Suppressor macrophage treated with lipopolysaccharide for 4 hours (primary cell): ENCODE data around the gene TNC.
A peak's percentile ranks its signal among the peaks of the same experiment; 100 is the strongest.
"Not testable (repeated sequence)": the region's sequence is repeated elsewhere in the genome, so short reads cannot be mapped to it uniquely, and the experiment has no call there.

ENCODE experiments used
- DNase-seq: peaks from one replicate; pipeline ENCODE4 v3.0.0-alpha.2; 2020

TNC gene

GRCh38 chr9:115133649-115134048, 15.7 kb upstream of the TNC start:
- DNase-seq: no peak

- DNase-seq: no peak
Measured at GRCh38 chr9:115132648-115133047, 14.7 kb upstream of the TNC start.

DNA sequence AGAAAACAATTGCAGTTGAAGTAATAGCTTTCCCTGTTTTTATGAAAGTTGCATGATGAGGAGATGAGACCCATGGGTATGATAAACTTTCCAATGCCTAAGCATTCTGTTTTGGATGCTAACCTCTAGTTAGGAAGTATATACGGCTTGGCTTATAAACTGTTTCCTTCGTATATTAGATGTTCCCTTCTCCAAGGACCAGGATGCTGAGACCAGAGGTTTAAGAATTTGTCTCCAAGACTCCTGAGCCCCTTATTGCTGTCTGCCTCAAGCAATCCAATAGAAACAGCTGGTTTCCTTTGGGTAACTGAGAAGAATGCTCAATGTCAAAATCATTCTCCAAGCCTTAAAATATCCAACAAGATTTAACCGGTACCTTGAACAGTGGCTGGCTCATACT, 12.2 kb upstream of the TNC start:
- no peak for DNase-seq

- DNase-seq: not testable (repeated sequence)
Measured at GRCh38 chr9:115128726-115129125, 10.8 kb upstream of the TNC start.

- DNase-seq: peak; percentile 23
Measured at GRCh38 chr9:115127191-115127817, 9.3 kb upstream of the TNC start.

- DNase-seq: no peak
Measured at GRCh38 chr9:115126404-115126803, 8.4 kb upstream of the TNC start.

DNA sequence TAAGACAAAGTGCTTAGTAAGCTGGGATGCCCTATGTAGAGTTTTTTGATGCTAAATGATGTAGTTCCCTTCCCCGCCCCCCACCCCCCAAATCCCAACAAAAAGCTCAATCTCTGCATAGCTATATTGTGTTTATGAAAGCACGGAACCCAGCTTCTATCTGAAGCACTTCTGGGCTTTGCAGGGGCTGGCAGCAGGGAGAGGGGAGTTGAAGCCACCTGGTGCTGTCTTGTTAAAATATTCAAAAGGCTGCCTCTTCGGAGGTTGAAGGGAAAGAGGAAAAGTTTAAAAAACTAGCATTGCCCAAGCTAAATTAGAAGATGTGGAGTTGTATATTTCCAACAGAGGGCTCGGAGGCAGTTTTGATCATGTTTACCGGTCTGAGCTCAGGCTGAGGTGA, 5.0 kb upstream of the TNC start:
- DNase-seq: no peak

DNA sequence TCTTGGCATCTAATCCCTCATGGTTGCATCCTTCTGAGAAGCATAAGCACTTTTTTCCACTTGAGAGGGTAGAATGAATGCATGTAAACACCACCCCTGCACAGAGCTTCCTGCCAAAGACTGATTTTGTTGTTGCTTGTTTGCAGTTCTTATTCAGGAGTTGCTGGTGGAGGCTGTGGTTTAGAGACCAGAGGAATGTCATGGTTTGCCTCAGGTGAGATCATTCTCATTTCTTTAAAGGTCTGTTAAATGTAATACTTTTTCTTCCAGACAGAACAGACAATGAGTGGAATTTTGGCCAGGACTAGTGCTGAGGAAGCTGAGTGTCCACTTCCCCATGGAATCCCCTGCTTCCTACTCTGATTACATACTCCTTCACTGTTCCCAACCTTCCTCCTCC, 3.2 kb upstream of the TNC start:
- DNase-seq: no peak

DNA sequence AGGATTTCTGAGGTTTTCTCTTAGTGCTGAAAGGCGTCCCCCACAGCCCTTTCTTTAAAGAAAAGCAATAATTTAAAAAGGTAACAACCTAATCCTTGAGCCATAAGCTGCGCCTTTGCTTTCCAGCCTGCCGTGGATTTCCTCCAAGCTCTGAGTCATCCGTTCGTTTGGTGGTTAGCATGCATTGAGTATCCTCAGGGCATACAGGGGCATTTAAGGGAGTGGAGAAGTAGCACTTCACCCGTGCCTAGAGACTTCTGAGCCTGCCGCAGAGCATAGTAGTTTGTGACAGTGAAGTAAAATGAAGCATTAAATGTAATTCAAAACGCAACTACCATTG, 892 bp upstream of the TNC start:
- DNase-seq: peak; percentile 62

DNA sequence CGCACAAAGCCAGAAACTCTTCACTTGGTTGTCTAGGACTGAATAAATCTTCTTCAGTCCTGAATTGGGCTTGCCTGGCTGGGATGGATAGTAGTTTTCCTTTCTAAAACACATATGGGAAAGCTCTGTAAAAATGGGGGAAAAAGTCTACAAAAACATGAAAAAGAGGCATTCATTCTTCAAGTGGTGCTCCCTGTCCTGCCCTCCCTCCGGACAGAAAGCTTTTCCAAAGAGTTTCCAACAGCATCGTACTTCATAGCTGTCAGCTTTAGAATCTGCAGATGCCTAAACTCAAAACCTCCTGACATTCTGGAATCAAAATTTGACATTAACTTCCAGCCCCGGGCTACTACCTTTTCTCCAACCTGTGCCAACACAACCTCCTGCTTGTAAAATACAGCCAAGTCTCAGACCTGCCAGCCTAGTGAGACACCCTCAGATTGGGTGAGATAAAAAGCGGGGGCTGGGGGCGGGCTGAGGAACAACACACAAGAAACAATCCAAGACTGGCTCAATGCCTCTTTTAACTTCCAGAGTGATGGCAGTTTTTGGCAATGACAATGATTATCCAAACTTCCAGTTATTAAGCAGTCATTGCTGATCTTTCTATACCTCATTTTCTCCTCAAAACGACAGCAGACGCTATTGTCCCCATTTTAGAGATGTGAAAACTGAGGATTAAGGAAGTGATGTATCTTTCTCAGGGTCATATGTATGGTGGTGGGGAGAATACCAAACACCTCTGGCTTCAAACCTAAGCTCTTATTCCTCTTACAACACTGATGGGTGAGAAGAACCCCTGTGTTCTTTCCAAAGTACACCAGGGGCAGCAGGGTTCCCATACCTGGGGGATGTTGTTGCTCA, 1.3 kb downstream of the TNC start:
- no peak for DNase-seq

DNA sequence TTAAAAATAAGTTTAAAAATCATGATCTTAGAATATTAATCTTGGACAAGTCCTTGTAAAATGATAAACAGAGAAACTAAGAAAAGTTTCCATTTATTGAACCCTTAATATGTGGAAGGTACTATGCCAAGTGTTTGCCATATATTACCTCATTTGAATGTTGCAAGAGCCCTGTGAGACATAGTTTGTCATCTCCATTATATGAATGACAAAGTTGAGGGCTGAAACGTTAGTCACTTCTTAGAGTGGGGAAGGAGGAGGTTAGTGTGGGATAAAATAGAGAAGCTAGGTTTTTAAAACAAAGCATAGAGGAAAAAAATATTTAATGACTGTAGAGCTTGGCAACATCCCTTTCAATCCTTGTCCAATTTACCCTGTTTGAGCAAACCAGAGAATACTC, 2.0 kb downstream of the TNC start:
- peak; percentile 90 for DNase-seq

GRCh38 chr9:115115117-115115880, 2.7 kb downstream of the TNC start:
- DNase-seq: peak; percentile 58

DNA sequence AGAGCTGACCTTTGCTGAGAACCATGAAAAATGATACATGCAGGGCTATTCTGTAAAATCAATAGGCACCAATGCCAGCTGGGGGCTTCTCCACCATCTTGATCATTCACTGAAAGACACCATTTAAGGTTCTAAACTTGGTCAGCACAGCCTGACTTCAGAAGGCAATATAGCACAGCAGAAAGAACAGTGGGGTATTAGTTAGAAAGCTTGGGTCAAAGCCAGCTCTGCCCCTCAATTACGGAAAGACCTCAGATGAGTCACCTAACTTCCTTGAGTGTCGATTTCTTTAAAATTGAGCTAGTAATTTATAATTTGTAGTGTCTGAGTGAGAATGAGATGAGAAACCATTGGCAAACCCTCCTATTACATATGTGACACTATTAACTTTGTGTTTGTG, 3.4 kb downstream of the TNC start:
- no peak for DNase-seq

DNA sequence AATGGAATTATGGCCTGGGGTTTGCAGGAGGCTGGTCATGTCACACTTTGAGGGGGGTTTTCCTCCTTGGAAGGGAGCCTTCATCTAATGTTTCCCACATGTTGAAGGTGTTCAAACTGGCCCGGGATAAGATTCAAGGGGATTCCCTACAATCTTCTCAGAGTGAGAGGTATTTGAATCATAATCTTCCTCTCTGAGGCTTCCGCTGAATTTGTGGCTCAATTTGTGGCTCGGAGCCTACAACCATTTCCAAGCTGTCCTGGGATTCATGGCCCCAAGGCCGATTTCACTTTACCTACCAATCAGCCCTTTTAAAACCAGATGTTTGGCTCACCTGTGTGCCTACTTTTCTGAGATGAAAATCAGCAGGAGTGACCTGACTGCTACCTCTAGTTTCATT, 3.9 kb downstream of the TNC start:
- no peak for DNase-seq

GRCh38 chr9:115111874-115112273, 6.1 kb downstream of the TNC start:
- no peak for DNase-seq

DNA sequence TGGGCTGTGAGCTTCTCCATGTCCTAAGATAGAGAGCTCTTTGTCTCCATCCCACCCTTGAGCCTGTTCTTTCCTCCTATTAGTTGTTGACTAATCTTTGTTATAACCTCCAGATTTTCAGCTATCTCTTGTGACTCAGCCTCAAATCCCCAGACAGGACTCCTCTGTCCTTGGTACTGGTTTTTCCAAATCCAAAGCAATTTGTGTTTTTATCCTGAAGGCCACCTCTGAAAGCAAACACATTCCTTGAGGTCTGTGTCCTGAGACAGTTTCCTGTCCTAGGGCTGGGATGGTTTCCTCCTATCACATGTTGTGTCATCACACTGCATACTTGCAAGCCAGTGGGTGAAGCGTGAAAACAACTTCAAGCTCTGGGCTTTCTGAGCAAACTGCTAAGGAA, 8.5 kb downstream of the TNC start:
- no peak for DNase-seq

DNA sequence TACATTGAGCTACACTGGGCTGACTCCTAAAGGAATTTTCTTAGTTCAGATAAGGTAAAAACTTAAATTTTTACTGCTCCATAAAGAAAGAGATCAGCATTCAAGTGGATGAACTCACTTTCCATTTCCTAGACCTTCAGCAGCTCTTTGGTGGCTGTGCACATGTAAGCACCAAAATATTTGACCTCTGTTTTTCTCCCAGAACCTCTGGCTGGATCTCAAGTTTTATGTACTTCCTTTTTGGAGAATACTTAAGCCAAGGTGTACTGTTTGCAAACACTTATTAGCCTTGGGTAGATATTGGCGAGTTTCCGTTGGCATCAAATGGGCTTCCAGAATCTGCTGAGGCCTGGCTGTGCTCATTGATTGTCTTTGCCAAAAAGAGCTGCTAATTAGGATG, 10.3 kb downstream of the TNC start:
- no peak for DNase-seq

DNA sequence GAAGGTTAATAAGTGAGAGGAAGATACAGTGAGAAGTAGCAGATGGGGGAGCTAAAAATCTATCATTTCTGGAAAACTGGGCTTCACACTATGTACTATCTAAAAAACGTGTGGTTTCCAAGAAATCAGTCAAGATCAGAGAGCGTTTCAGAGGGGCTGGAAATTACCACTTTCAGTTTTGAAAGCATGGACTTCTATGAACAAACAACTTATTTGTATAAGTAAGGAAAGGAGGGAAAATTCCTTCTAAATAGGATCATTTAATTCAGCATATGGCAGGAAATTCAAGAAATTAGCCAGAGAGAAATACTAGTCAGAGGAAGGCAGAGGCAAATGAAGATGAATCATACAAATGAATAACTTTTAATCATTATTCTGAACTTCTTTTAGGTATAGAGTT, 11.3 kb downstream of the TNC start:
- DNase-seq: peak; percentile 24

GRCh38 chr9:115106001-115106400, 12.0 kb downstream of the TNC start:
- DNase-seq: no peak

- no peak for DNase-seq
Measured at GRCh38 chr9:115104908-115105307, 13.0 kb downstream of the TNC start.

GRCh38 chr9:115103746-115104477, 14.0 kb downstream of the TNC start:
- no peak for DNase-seq

GRCh38 chr9:115099901-115100300, 18.1 kb downstream of the TNC start:
- no peak for DNase-seq

DNA sequence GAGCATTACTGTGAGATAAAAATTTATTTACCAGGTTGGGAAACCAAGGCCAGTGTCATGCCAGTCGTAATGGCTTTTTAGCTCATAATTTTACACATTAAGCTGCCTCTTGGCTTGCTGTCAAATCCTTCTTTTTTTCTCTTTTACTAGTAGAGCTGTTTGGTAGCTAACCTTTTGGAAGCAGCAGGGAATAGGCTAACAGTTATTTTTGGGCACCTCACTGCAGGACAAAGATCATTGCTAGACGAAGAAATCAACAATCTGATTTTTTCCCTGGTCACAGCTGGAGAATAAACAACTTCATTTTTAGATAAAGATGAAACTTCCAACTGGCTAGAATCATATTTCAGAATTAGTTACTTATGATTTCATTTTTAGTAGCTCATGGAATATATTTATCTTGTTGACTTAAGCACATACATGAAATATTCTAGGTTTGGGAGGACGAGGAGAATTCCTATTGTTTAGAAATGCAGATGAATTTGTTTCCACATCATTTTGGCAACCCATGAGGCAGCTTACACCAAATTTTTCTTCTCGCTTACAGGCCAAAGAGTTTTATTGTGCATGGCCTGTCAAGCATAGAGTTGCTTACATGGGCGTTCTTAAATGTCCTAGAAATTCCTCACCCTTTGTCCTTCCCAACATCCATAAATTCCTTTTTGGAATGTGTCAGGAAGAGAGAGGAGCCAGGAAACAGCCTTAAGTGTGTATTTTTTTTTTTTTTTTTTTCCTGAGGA, 19.6 kb downstream of the TNC start:
- no peak for DNase-seq
